GM10266 (cell line): ENCODE data around the gene ZBTB12.
A peak's percentile ranks its signal among the peaks of the same experiment; 100 is the strongest.
"Not testable (repeated sequence)": the region's sequence is repeated elsewhere in the genome, so short reads cannot be mapped to it uniquely, and the experiment has no call there.

Experiments
- DNase-seq: peaks from one replicate; pipeline ENCODE4 v3.0.0; 2012; ENCODE audit errors: extremely low spot score
- CTCF ChIP-seq: IDR thresholded peaks from 2 replicates; pipeline ENCODE4 v1.5.1; 2012; ENCODE audit warnings: mild to moderate bottlenecking, low read depth; ENCODE audit not compliant: control insufficient read depth, insufficient read depth; ENCODE audit errors: missing control alignments

The ZBTB12 gene

DNA sequence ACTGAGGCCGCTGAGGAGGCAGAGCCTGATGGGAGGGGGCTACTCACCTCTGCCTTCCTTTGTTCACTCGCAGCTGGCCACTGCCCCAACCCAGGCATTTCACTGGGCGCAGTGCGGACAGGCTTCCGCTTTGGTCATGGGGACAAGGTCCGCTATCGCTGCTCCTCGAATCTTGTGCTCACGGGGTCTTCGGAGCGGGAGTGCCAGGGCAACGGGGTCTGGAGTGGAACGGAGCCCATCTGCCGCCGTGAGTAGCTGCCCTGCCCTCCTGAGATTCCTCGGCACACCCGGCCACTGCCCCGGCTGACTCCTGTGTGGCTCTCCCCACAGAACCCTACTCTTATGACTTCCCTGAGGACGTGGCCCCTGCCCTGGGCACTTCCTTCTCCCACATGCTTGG, 31.7 kb upstream of the ZBTB12 start:
- DNase-seq = no peak
- TF ChIP-seq CTCF = no peak

DNA sequence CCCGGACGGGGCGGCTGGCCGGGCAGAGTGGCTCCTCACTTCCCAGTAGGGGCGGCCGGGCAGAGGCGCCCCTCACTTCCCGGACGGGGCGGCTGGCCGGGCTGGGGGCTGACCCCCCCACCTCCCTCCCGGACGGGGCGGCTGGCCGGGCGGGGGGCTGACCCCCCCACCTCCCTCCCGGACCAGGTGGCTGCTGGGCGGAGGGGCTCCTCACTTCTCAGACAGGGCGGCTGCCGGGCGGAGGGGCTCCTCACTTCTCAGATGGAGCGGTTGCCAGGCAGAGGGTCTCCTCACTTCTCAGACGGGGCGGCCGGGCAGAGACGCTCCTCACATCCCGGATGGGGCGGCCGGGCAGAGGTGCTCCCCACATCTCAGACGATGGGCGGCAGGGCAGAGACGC, 30.3 kb upstream of the ZBTB12 start:
- not testable (repeated sequence) for DNase-seq

DNA sequence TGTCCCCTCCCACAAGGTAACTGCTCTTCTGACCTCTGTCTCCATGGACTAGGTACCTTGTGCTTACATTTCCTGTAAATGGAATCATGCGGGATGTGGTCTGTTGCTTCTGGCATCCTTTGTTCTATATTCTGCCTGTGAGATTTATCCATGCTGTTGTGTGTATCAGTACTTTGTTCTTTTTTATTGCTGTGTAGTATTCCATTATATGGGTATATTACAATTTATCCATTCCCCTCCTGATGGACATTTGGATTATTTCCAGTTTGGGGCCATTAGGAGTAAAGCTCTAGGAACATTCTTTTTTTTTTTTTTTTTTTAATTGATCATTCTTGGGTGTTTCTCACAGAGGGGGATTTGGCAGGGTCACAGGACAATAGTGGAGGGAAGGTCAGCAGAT, 29.1 kb upstream of the ZBTB12 start:
- no peak for DNase-seq
- no peak for TF ChIP-seq CTCF

DNA sequence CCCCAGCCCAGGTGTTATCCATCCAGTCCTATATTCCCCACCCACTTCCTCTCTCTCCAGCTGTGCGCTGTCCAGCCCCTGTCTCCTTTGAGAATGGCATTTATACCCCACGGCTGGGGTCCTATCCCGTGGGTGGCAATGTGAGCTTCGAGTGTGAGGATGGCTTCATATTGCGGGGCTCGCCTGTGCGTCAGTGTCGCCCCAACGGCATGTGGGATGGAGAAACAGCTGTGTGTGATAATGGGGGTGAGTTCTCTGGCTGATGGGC, 26.7 kb upstream of the ZBTB12 start:
- DNase-seq = no peak
- TF ChIP-seq CTCF = no peak

GRCh38 chr6:31927863-31928671, 26.2 kb upstream of the ZBTB12 start:
- no peak for TF ChIP-seq CTCF
- DNase-seq = no peak

DNA sequence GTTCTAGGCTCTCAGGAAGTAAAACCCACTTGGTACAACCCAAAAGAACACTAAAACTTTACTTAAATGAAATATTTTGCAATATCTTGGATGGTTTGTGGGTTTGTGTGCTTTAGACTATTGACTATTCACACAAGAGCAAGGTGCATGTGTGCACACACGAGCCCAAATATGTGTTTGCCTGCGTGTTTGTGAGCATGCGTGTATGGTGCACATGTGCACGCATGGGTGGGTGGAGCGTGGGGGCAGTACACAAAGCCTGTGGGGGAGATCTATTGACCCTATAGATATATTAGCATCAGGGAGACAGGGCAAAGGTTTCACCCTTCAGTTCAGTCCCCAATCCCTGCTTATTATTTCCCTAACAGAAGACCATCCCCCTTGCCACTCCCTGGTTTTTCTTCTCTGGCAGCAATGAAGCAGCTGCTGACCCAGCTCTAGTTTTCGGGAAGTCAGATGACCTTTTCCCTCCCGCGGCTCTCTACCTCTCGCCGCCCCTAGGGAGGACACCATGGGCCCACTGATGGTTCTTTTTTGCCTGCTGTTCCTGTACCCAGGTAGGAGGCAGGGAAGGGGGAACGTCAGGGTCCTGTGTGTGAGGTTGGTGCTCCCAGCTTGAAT, 25.5 kb upstream of the ZBTB12 start, which contains the start of gene C2:
C2 (plus strand) TSS at position 476 of the 621 bp plus-strand sequence; CDS start at position 512, 36 bp downstream.
- no peak for DNase-seq
- no peak for TF ChIP-seq CTCF

DNA sequence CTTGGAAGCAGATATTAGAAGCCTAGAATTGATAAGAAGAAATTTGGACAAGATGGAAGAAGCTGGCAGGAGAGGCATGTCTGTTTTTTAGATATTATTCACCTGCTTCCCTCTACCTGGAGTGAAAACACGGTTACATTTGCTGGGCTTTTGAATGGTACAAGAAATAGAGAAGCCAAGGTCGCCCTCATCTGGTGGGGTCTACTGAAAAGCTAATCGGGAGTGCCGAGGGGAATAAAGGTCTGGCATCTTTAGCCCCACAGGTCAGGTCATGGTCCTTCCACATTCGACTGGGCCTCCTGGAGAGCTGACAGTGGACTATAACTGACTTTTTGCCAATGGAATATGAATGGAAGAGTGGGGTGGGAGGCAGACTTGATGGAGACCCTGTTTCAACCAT, 21.1 kb upstream of the ZBTB12 start:
- no peak for DNase-seq
- TF ChIP-seq CTCF = peak; percentile 50
